K562 (cell line): ENCODE results near the gene CD101. TPM values are rescaled to one million over a fixed set of nuclear protein-coding genes. Genes with fewer than 3 reads are reported as not detected.
A peak's percentile ranks its signal among the peaks of the same experiment; 100 is the strongest.
"Not testable (repeated sequence)": the region's sequence is repeated elsewhere in the genome, so short reads cannot be mapped to it uniquely, and the experiment has no call there.

ENCODE experiments used
- ATAC-seq: fragments of 200-7000 bp; cut with Tn5 transposase; 3 replicates; pipeline ENCODE4 v1.9.1; 2020; ENCODE audit warnings: moderate library complexity
- BruUV-seq: library from RNA; stranded (reverse); fragments of 400-500 nt; replicated peaks from 2 replicates; lab custom pipeline; 2021; lab: Mats Ljungman, UMichigan
- CTCF ChIA-PET: fragments of 300-600 bp; formaldehyde crosslinking; extraction: SDS; loops from one replicate; lab custom pipeline; 2021; ENCODE audit warnings: low intra/inter-chr PET ratio; lab: Yijun Ruan, JAX
- POLR2A ChIA-PET: fragments of 300-600, 350-650 bp; sonication (Branson Sonifier 250); formaldehyde crosslinking; extraction: SDS; loops from one replicate; lab custom pipeline; 2021; ENCODE audit warnings: antibody characterized with exemption, inconsistent platforms; lab: Yijun Ruan, JAX
- DNase-seq, 4 experiments: peaks; one replicate each; pipeline versions ENCODE4 v3.0.0 to v3.0.0-alpha.2; 2011 to 2018; ENCODE audit warnings: low spot score in 3 of 4, mixed read lengths in 3 of 4; ENCODE audit errors: extremely low read depth in 1 of 4
- FAIRE-seq: peaks from 2 replicates; lab custom pipeline; 2011; peaks lifted over from hg19 to GRCh38; lab: Jason Lieb, UNC
- H2AFZ ChIP-seq: 2 replicates; pipeline ENCODE4 v1.6.0; 2011; ENCODE audit warnings: low read depth, low read length, control low read depth, inconsistent platforms
- H3K27ac ChIP-seq: fragments of 200-600 bp; 3 replicates; pipeline ENCODE4 v1.8.0; 2011; ENCODE audit warnings: low read depth, mild to moderate bottlenecking, control low read depth, inconsistent platforms, low read length, moderate library complexity, mixed read lengths; ENCODE audit errors: extremely low read depth
- H3K27me3 ChIP-seq, 2 experiments: fragments of 300-600 bp in 1 of 2; 2 replicates in 1 of 2; 3 replicates in 1 of 2; pipeline versions ENCODE4 v1.6.0 to v1.8.0; 2011; ENCODE audit warnings: inconsistent platforms in 2 of 2, low read length in 2 of 2, mild to moderate bottlenecking in 1 of 2, mixed read lengths in 1 of 2, moderate library complexity in 1 of 2; ENCODE audit not compliant: control insufficient read depth in 2 of 2, insufficient read depth in 2 of 2
- H3K36me3 ChIP-seq: fragments of 300-600 bp; 3 replicates; pipeline ENCODE4 v1.8.0; 2011; ENCODE audit warnings: mild to moderate bottlenecking, low read length, inconsistent platforms; ENCODE audit not compliant: control insufficient read depth, insufficient read depth
- H3K4me1 ChIP-seq, 2 experiments: fragments of 200-600 bp in 1 of 2; replicated peaks in 1 of 2; 2 replicates in 1 of 2; 3 replicates in 1 of 2; pipeline versions ENCODE4 v1.5.1 to v1.8.0; 2011; ENCODE audit warnings: inconsistent platforms in 2 of 2, low read length in 2 of 2, mild to moderate bottlenecking in 1 of 2, mixed read lengths in 1 of 2, moderate library complexity in 1 of 2; ENCODE audit not compliant: control insufficient read depth in 2 of 2, insufficient read depth in 2 of 2
- H3K4me2 ChIP-seq: 2 replicates; pipeline ENCODE4 v1.6.1; 2011; ENCODE audit warnings: low read length, control low read depth, inconsistent platforms, mixed read lengths; ENCODE audit not compliant: insufficient read depth
- H3K4me3 ChIP-seq: fragments of 200-600 bp; sonication (generic), shearing (Covaris generic); 2 replicates; pipeline ENCODE4 v1.5.1; 2016; ENCODE audit warnings: control low read depth, inconsistent platforms
- H3K79me2 ChIP-seq: fragments of 200-600 bp; 3 replicates; pipeline ENCODE4 v1.8.0; 2011; ENCODE audit warnings: low read length, inconsistent platforms; ENCODE audit not compliant: control insufficient read depth, insufficient read depth
- H3K9ac ChIP-seq, 2 experiments: 2 replicates each; pipeline versions ENCODE4 v1.6.0 to v1.6.1; 2011; ENCODE audit warnings: low read depth in 2 of 2, low read length in 2 of 2, control low read depth in 1 of 2, inconsistent platforms in 1 of 2, mild to moderate bottlenecking in 1 of 2, mixed read lengths in 1 of 2; ENCODE audit not compliant: insufficient read depth in 1 of 2
- H3K9me1 ChIP-seq: one replicate; pipeline ENCODE4 v1.6.0; 2011; ENCODE audit warnings: inconsistent platforms, mild to moderate bottlenecking, low read length, moderate library complexity; ENCODE audit not compliant: control insufficient read depth, insufficient read depth
- H3K9me3 ChIP-seq: replicated peaks from 2 replicates; pipeline ENCODE4 v1.5.1; 2011; ENCODE audit warnings: low read depth, low read length, inconsistent platforms; ENCODE audit not compliant: control insufficient read depth, insufficient read depth
- H4K20me1 ChIP-seq: replicated peaks from 2 replicates; pipeline ENCODE4 v1.6.1; 2011; ENCODE audit warnings: low read length, inconsistent platforms, mixed read lengths; ENCODE audit not compliant: control insufficient read depth, insufficient read depth
- ATF7 ChIP-seq: fragments of 450-650 bp; IDR thresholded peaks from 2 replicates; pipeline ENCODE4 v1.7.1; 2014; ENCODE audit warnings: mild to moderate bottlenecking, moderate library complexity
- BCL6 ChIP-seq: fragments of 250-450 bp; sonication (Bioruptor Pico); IDR thresholded peaks from 2 replicates; pipeline ENCODE4 v1.4.0; 2020
- CHD2 ChIP-seq: IDR thresholded peaks from 2 replicates; pipeline ENCODE4 v1.6.1; 2011; ENCODE audit warnings: low read depth, low read length
- DMBX1 ChIP-seq: fragments of 250-450 bp; sonication (Bioruptor Pico); IDR thresholded peaks from 2 replicates; pipeline ENCODE4 v1.8.0; 2022; ENCODE audit warnings: inconsistent platforms, mild to moderate bottlenecking, moderate library complexity, borderline replicate concordance
- FOS ChIP-seq: IDR thresholded peaks from 3 replicates; pipeline ENCODE4 v1.6.1; 2011; ENCODE audit not compliant: insufficient read length; ENCODE audit errors: extremely low read depth
- HSF4 ChIP-seq: fragments of 250-450 bp; sonication (Bioruptor Pico); IDR thresholded peaks from 2 replicates; pipeline ENCODE4 v2.1.2; 2022; ENCODE audit warnings: mild to moderate bottlenecking, moderate library complexity, borderline replicate concordance
- KDM1A ChIP-seq, 2 experiments: fragments of 450-650 bp; IDR thresholded peaks; 2 replicates each; pipeline ENCODE4 v1.6.1; 2016; ENCODE audit warnings: mild to moderate bottlenecking in 2 of 2
- MED1 ChIP-seq: sonication (generic); formaldehyde crosslinking; IDR thresholded peaks from 2 replicates; pipeline ENCODE4 v1.8.1; 2023; ENCODE audit warnings: missing genetic modification reagents, borderline replicate concordance
- RFX7 ChIP-seq: fragments of 250-450 bp; sonication (Bioruptor Pico); IDR thresholded peaks from 2 replicates; pipeline ENCODE4 v1.5.1; 2021; ENCODE audit warnings: mild to moderate bottlenecking
- SAFB ChIP-seq: fragments of 200-400 bp; formaldehyde crosslinking; IDR thresholded peaks from 2 replicates; pipeline ENCODE4 v1.6.1; 2017; ENCODE audit warnings: low read depth, low read length, borderline replicate concordance
- ZNF133 ChIP-seq: fragments of 250-450 bp; sonication (Bioruptor Pico); IDR thresholded peaks from 2 replicates; pipeline ENCODE4 v1.4.0; 2020; ENCODE audit warnings: mild to moderate bottlenecking
- ZNF561 ChIP-seq: fragments of 450-650 bp; formaldehyde crosslinking; conservative IDR thresholded peaks from 2 replicates; pipeline ENCODE4 v1.4.0; 2020; ENCODE audit warnings: mild to moderate bottlenecking, moderate library complexity
- ZNF668 ChIP-seq: fragments of 250-450 bp; sonication (Bioruptor Pico); IDR thresholded peaks from 2 replicates; pipeline ENCODE4 v1.8.0; 2022; ENCODE audit warnings: mild to moderate bottlenecking, inconsistent platforms
- WGBS: fragments of 100-300 bp; shearing (Covaris generic); methylation state at CpG from one replicate; pipeline ENCODE4 v1.1.6; 2016; ENCODE audit warnings: low coverage, mixed read lengths; ENCODE audit not compliant: insufficient coverage; ENCODE audit errors: missing lambda C conversion rate; 5-methylcytosine and 5-hydroxymethylcytosine counted together
- in situ Hi-C: fragments of 300-500 bp; cut with MboI; formaldehyde crosslinking; loops from 4 replicates; pipeline ENCODE4 v1.15.0; 2018; ENCODE audit warnings: inconsistent platforms, mixed read lengths
- intact Hi-C: fragments of 100-400 bp; cut with micrococcal nuclease; formaldehyde crosslinking; loops from 2 replicates; pipeline ENCODE4 v1.14.2; 2022
- polyA plus RNA-seq, 8 experiments: library from polyadenylated mRNA; depleted of rRNA in 4 of 8; stranded (reverse) in 5 of 8; unstranded in 3 of 8; fragments of >200 nt; fragmentation: Nextera tagmentation in 2 of 8; fragmentation: Illumina TruSeq in 1 of 8; extraction: Ambion mirVana in 2 of 8; extraction: Trizol in 1 of 8; gene quantifications; 2 replicates each; pipeline versions ENCODE4 v1.2.1 to v1.2.3, GENCODE V29; 2011 to 2014; ENCODE audit warnings: inconsistent platforms in 1 of 8, missing spikeins in 1 of 8
- total RNA-seq, 7 experiments: library from RNA; depleted of rRNA in 6 of 7; stranded (reverse); fragments of >200 nt in 6 of 7; fragmentation: Illumina TruSeq in 2 of 7; extraction: Trizol in 2 of 7; gene quantifications; 2 replicates each; pipeline versions ENCODE4 v1.2.1 to v1.2.3, GENCODE V29; 2011 to 2021; ENCODE audit warnings: low replicate concordance in 1 of 7
- TF ChIP-seq, protein P1 (sequence below): sonication (generic); formaldehyde crosslinking; IDR thresholded peaks from 2 replicates; pipeline ENCODE4 v1.8.0; 2022; ENCODE audit warnings: mild to moderate bottlenecking, missing genetic modification reagents

CD101 gene
- total and polyA plus RNA-seq, 9 of the 15 experiments (the other 6 are each of a cell fraction or from before 2014, with no cell fraction given): 0.04 to 1.1 (median 0.20) TPM

- TF ChIP-seq ZNF668 (CRISPR knock-in tag): no peak
These were observed 28.9 kb upstream of the CD101 start (continued) for GRCh38 chr1:116972674-116973030.

GRCh38 chr1:116980309-116980708, 21.3 kb upstream of the CD101 start:
- POLR2A ChIA-PET, H3K9ac ChIP-seq, H3K36me3 ChIP-seq, BruUV-seq, H3K27me3 ChIP-seq, H3K4me3 ChIP-seq, in situ Hi-C loops, H3K4me2 ChIP-seq, FAIRE-seq, CTCF ChIA-PET, DNase-seq, H3K4me1 ChIP-seq, H3K79me2 ChIP-seq, H4K20me1 ChIP-seq, H3K9me1 ChIP-seq, intact Hi-C loops, H3K9me3 ChIP-seq, H3K27ac ChIP-seq, H2AFZ ChIP-seq, ATAC-seq: not testable (repeated sequence)
- TF ChIP-seq KDM1A (IDR thresholded peaks at IDR 0.05): 0 out of 4 replicates have a peak, but pooled peaks of 1 of the 2 experiments have one; percentile 27
- 89% methylated on average over 1 of the region's 1 CpG for WGBS

DNA sequence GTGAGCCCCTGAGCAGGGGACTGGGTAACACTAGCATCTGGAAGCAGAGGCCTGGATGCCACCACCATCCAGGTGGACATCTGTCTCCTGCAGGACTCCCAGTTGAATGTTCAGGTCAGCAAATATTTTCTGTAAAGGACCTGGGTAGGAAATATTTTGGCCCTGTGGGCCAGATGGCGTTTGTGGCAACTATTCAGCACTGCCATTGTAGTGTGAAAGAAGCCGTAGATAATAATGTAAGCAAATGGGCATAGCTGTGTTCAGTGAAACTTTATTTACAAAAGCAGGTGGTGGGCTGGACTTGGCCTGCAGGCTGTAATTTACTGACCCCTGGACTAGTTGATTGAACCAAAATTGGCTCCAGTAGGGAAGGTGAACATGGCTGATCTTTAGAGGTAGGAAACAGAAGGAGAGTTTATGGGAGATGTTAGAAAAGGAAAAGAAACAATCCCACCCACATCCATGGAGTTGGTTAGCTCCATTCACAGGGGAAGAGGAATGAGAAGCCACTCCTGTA, 20.0 kb upstream of the CD101 start:
- no peak overlapping the region for H3K4me2 ChIP-seq
- POLR2A ChIA-PET: no interaction called here
- no peak for DNase-seq
- 84% methylated on average over 2 of the region's 2 CpGs for WGBS
- no peak overlapping the region for H3K9ac ChIP-seq
- no peaks in the 10 kb centered on the region for H3K27me3 ChIP-seq
- H3K9me3 ChIP-seq: no peaks in the 10 kb centered on the region
- no peak for ATAC-seq
- peaks cover 10% of the 10 kb centered on the region; the same call in 1 of the 3 replicates for H3K36me3 ChIP-seq
- in situ Hi-C loops: no loop called here
- H3K9me1 ChIP-seq: no peaks in the 10 kb centered on the region
- TF ChIP-seq BCL6 (CRISPR knock-in tag) (no peak), SAFB (no peak), HSF4 (no peak), ZNF561 (no peak), CHD2 (no peak), MED1 (CRISPR knock-in tag) (no peak), FOS (no peak), RFX7 (CRISPR knock-in tag) (no peak), ZNF133 (CRISPR knock-in tag) (no peak), ATF7 (no peak), DMBX1 (CRISPR knock-in tag) (no peak)
- TF ChIP-seq, protein P1, sequence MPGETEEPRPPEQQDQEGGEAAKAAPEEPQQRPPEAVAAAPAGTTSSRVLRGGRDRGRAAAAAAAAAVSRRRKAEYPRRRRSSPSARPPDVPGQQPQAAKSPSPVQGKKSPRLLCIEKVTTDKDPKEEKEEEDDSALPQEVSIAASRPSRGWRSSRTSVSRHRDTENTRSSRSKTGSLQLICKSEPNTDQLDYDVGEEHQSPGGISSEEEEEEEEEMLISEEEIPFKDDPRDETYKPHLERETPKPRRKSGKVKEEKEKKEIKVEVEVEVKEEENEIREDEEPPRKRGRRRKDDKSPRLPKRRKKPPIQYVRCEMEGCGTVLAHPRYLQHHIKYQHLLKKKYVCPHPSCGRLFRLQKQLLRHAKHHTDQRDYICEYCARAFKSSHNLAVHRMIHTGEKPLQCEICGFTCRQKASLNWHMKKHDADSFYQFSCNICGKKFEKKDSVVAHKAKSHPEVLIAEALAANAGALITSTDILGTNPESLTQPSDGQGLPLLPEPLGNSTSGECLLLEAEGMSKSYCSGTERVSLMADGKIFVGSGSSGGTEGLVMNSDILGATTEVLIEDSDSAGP (CRISPR knock-in tag): no peak
- TF ChIP-seq, all 486 proteins: peak for 0
- Histone ChIP-seq H3K4me3 (no peak overlapping the region), H3K79me2 (no peaks in the 10 kb centered on the region), H3K4me1 (peaks cover 4 to 10% of the 10 kb centered on the region in 2 experiments), H3K27ac (no peak overlapping the region), H2AFZ (no peak overlapping the region), H4K20me1 (no peaks in the 10 kb centered on the region)
- no peak for FAIRE-seq
- BruUV-seq: no TSS peak
- intact Hi-C loops: no loop called here
- CTCF ChIA-PET: no interaction called here
